Measurements from ENCODE around the gene GPHB5.

The GPHB5 gene

DNA sequence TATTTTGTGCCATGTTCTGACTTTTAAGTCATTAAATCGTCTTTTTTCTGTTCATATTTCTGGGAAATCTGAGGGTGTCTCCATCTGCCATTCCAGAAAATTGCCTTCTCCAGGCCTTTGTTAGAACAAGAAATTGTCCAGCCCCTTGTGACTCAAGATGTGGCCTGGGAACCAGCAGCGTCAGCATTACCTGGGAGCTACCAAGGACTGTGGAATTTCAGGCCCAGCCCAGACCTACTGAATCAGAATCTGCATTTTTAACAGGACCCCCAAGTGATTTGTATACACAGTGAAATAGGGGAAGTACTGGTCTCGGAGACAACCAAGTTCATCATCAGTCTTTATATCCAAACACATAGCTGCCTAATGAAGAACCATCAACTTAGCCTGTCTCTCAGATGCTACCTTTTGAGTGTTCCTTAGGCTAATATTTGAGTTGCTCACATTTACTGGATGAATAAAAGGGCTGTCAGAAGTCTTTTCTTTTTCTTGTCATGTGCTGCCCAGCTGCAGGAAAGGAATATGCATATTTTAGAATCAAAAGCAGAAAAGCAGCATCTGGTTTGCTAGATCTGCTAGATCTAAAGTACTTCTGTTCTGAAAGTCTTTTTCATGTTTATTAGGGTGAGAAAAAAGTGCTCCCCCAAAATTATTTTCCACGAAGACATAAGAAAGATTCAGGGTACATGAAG, 21.2 kb downstream of the GPHB5 start:
- DNase-seq (ENCODE audit: low spot score) = no peak
- no peak overlapping the region for H3K27ac ChIP-seq
- TF ChIP-seq, protein P1, sequence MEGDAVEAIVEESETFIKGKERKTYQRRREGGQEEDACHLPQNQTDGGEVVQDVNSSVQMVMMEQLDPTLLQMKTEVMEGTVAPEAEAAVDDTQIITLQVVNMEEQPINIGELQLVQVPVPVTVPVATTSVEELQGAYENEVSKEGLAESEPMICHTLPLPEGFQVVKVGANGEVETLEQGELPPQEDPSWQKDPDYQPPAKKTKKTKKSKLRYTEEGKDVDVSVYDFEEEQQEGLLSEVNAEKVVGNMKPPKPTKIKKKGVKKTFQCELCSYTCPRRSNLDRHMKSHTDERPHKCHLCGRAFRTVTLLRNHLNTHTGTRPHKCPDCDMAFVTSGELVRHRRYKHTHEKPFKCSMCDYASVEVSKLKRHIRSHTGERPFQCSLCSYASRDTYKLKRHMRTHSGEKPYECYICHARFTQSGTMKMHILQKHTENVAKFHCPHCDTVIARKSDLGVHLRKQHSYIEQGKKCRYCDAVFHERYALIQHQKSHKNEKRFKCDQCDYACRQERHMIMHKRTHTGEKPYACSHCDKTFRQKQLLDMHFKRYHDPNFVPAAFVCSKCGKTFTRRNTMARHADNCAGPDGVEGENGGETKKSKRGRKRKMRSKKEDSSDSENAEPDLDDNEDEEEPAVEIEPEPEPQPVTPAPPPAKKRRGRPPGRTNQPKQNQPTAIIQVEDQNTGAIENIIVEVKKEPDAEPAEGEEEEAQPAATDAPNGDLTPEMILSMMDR (conservative IDR thresholded peaks at IDR 0.05; ENCODE audit: low read depth) = no peak
- POLR2A ChIA-PET (ENCODE audit: low non-redundant PET) = no interaction called here
- CTCF ChIA-PET = no interaction called here

DNA sequence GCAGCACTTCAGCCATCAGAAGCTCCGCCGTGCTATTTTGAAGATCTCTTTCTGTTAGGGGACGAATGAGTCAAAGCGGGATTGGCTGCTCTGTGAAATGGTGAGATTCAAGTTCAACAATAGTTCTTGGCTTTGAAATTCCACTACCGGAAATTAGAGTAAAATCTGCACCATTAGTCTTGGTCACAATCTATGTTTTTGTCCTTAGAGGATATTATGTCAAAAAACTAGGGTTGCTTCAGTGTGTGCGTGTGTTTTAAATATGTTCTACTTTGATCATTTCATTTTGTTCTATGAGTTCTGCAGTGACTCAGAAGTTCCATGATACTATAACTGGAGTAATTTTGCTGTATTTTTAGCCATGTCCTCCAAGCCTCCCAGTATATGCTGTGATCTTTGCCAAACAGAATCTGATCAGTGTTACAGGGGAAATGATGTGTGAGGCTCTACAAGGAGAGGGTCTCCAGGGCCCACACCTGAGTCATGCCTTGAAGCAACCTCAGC, 22.6 kb downstream of the GPHB5 start:
- CTCF ChIA-PET = no interaction called here
- POLR2A ChIA-PET (ENCODE audit: low non-redundant PET) = no interaction called here
- no peak for DNase-seq (ENCODE audit: low spot score)
- TF ChIP-seq, protein P1 (conservative IDR thresholded peaks at IDR 0.05; ENCODE audit: low read depth) = no peak
- no peak overlapping the region for H3K27ac ChIP-seq

DNA sequence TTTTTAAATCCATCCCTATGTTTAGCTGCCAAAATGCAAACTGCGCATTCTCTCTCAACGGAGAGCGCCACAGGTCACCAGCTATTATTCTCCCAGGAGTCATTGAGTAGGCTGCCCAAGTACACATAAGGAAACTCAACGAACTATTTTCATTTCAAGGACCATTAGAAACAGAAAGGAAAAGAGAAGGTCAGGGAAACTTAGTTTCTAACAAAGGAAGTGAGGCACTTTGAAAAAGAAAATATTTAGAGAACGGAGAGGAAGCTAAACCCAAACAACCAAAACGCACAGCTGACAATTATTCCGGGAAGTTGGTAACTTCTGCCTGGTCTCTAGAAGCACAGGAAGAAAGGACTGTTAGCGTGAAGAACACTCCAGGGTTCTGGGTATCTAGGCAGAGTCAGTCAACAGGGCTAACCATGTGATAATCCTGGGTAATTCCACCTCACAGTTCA, 23.5 kb downstream of the GPHB5 start:
- TF ChIP-seq, protein P1 (conservative IDR thresholded peaks at IDR 0.05; ENCODE audit: low read depth) = no peak
- CTCF ChIA-PET = no interaction called here

DNA sequence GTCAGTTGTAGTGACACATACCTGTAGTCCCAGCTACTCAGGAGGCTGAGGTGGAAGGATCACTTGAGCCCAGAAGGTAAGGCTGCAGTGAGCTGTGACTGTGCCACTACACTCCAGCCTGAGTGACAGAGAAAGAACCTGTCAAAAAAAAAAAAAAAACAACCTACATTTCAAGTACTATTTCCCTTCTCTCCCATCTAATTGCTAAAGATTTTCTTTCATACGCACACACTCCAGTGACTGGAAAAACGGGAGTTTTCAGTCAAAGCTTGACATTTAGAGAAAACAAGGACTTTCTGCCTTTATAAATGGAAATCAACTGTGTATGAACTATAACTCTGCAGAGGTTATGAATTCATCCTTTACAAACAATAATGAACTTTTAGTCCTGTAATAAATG, 25.9 kb downstream of the GPHB5 start:
- POLR2A ChIA-PET (ENCODE audit: low non-redundant PET) = no interaction called here
- no peak for DNase-seq (ENCODE audit: low spot score)
- TF ChIP-seq, protein P1 (conservative IDR thresholded peaks at IDR 0.05; ENCODE audit: low read depth) = no peak
- no peak overlapping the region for H3K27ac ChIP-seq
- CTCF ChIA-PET = interaction anchor here (1.3 kb wide), 1 partner anchor 1114 kb away, joined by 3 read pairs; no protein-coding TSS in a partner anchor

More for the DNA sequence above, 23.5 kb downstream of the GPHB5 start:
- H3K27ac ChIP-seq = no peak overlapping the region
- POLR2A ChIA-PET (ENCODE audit: low non-redundant PET) = no interaction called here
- DNase-seq (ENCODE audit: low spot score) = no peak

DNA sequence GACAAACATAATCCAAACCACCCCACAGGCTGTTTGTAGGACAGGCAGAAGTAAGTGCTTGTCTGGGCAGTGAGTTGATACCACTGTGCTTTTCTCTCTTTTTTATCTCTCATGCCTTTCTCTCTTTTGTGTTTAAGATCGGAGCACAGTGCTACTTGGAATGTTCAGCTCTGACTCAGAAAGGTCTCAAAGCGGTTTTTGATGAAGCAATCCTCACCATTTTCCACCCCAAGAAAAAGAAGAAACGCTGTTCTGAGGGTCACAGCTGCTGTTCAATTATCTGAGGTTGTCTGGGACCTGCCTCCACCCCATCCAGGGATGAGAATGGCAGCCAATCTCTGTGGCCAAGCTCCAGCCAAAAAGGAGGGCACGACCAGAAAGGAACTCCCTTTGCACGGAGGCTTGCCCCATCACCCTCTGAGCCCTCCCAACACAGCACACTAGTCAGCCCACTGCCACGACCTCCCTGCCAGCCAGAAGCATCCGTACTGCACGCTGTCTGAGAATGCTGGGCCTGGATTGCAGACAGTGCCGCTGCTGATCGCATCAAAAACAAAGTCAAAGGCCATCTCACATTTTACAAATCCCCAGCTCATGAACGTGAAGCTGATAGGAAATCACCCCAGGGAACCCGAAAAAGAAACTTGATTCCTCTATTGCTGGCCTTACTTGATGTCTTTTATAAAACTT, 27.8 kb downstream of the GPHB5 start:
- TF ChIP-seq, protein P1 (conservative IDR thresholded peaks at IDR 0.05; ENCODE audit: low read depth) = no peak
- POLR2A ChIA-PET (ENCODE audit: low non-redundant PET) = no interaction called here
- CTCF ChIA-PET = interaction anchor here (0.7 kb wide), 1 partner anchor 1108 kb away, joined by 4 read pairs; no protein-coding TSS in a partner anchor
- no peak for DNase-seq (ENCODE audit: low spot score)
- H3K27ac ChIP-seq = no peak overlapping the region

DNA sequence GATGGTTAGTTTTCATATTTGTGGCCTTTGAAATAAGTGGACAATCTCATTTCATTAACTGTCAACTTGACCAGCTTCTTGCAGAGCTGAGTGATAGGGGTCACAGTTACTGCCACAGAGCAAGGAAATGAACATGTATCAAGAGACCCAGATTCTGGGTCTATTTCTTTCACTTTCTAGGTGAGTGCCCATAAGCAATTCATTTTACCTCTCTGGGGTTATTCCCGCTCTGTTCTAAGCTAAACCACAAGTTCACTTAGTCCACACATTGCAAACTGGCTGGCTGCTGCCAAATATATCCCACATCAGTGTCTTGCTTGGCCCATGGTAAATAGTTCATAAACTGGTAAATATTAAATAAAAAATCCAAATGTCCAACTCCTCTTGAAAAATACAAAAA, 29.9 kb downstream of the GPHB5 start:
- CTCF ChIA-PET = interaction anchor here (0.7 kb wide), 1 partner anchor 12 kb away, joined by 3 read pairs; no protein-coding TSS in a partner anchor
- TF ChIP-seq, protein P1 (conservative IDR thresholded peaks at IDR 0.05; ENCODE audit: low read depth) = no peak
- no peak overlapping the region for H3K27ac ChIP-seq
- POLR2A ChIA-PET (ENCODE audit: low non-redundant PET) = no interaction called here
- no peak for DNase-seq (ENCODE audit: low spot score)

All from RWPE1 (cell line).